Mammary epithelial cell (primary cell): ENCODE results near the gene RHOC.

Experiments
- CTCF ChIP-seq, 2 donors: IDR thresholded peaks in 1 of 2; conservative IDR thresholded peaks in 1 of 2; 2 replicates each; pipeline ENCODE4 v1.5.1; 2011 to 2012; ENCODE audit warnings: inconsistent platforms in 2 of 2, low read length in 2 of 2, mild to moderate bottlenecking in 2 of 2, control low read depth in 1 of 2, low read depth in 1 of 2; ENCODE audit not compliant: insufficient read depth in 1 of 2; ENCODE audit errors: extremely low read depth in 1 of 2
- EZH2 ChIP-seq: IDR thresholded peaks from 2 replicates; pipeline ENCODE4 v1.6.1; 2012; ENCODE audit warnings: low read length, inconsistent platforms, borderline replicate concordance

- no peak for TF ChIP-seq EZH2
- TF ChIP-seq CTCF (conservative IDR thresholded peaks at IDR 0.05 in 1 of 2, IDR thresholded peaks at IDR 0.05 in 1 of 2; ENCODE audit: extremely low read depth in 1 of 2, insufficient read depth in 1 of 2, low read depth in 1 of 2, low read length in 2 of 2): no peak
Observed at GRCh38 chr1:112706505-112707220, at the start of gene RHOC.
